GM21723 (cell line): Measurements from ENCODE around the gene SLC15A3.

Experiments used
- ATAC-seq: cut with Tn5 transposase; IDR thresholded peaks from one replicate; pipeline ENCODE4 v1.9.1; 2021; ENCODE audit warnings: mild to moderate bottlenecking, moderate library complexity; ENCODE audit not compliant: unreplicated experiment

SLC15A3 gene

GRCh38 chr11:60899046-60899936 lies 52.7 kb downstream of the SLC15A3 start:
- ATAC-seq, result no peak

GRCh38 chr11:60897496-60897895 lies 54.5 kb downstream of the SLC15A3 start:
- ATAC-seq, result no peak

GRCh38 chr11:60895687-60896086 lies 56.3 kb downstream of the SLC15A3 start:
- ATAC-seq, result no peak

- no peak for ATAC-seq
Measured at GRCh38 chr11:60891103-60891741, 60.8 kb downstream of the SLC15A3 start.

GRCh38 chr11:60890696-60891095 lies 61.3 kb downstream of the SLC15A3 start:
- no peak for ATAC-seq

GRCh38 chr11:60889869-60890311 lies 62.1 kb downstream of the SLC15A3 start:
- no peak for ATAC-seq

- peak; percentile 68 for ATAC-seq
Measured at GRCh38 chr11:60887556-60887955, 64.4 kb downstream of the SLC15A3 start.
